GM18867 (cell line): ENCODE results near the gene FCMR.

ENCODE experiments used
- ATAC-seq: cut with Tn5 transposase; IDR thresholded peaks from one replicate; pipeline ENCODE4 v1.9.1; 2021; ENCODE audit warnings: mild to moderate bottlenecking, moderate library complexity; ENCODE audit not compliant: unreplicated experiment

Gene FCMR, protein sequence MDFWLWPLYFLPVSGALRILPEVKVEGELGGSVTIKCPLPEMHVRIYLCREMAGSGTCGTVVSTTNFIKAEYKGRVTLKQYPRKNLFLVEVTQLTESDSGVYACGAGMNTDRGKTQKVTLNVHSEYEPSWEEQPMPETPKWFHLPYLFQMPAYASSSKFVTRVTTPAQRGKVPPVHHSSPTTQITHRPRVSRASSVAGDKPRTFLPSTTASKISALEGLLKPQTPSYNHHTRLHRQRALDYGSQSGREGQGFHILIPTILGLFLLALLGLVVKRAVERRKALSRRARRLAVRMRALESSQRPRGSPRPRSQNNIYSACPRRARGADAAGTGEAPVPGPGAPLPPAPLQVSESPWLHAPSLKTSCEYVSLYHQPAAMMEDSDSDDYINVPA

GRCh38 chr1:206921772-206922265, at the start of gene FCMR:
Gene FCMR (minus strand): TSS chr1:206921941. CDS start chr1:206921854, 87 bp downstream.
- no peak for ATAC-seq

DNA sequence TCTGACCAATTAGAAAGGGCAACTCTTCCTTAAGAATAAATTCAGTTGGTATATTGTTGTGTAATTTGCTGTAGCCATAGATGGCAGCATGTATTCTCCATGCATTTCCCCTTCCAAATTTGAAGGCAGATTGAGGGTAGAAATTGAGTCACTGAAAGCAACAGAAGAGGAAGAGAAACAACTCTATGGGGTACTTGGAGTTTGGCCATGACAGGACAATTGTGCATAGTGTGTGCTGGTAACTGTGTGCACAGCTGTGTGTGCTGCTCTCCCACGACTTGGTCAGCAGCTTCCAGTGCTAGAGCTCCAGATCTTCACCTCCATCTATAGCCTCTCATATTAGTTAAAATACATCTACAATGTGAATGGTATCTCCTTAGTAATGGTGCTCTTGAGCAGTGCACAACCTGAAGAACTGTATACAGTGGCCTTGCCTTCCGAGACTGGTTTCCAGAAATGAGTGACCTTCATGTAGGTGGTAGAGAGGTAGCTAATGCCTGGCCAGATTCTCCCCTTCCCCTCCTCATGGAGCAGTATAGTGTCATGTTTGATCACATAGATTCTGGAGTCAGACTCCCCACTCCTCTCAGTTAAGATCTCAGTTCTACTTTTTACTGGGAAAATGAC, 49.4 kb upstream of the FCMR start:
- ATAC-seq = peak; percentile 69

- ATAC-seq = no peak
Measured at GRCh38 chr1:206970446-206970845, 48.7 kb upstream of the FCMR start, which contains the start of gene FCAMR. Gene FCAMR (minus strand): TSS chr1:206970460. CDS start chr1:206970125, 335 bp downstream.

GRCh38 chr1:206969090-206969489, 47.3 kb upstream of the FCMR start:
- ATAC-seq = no peak

DNA sequence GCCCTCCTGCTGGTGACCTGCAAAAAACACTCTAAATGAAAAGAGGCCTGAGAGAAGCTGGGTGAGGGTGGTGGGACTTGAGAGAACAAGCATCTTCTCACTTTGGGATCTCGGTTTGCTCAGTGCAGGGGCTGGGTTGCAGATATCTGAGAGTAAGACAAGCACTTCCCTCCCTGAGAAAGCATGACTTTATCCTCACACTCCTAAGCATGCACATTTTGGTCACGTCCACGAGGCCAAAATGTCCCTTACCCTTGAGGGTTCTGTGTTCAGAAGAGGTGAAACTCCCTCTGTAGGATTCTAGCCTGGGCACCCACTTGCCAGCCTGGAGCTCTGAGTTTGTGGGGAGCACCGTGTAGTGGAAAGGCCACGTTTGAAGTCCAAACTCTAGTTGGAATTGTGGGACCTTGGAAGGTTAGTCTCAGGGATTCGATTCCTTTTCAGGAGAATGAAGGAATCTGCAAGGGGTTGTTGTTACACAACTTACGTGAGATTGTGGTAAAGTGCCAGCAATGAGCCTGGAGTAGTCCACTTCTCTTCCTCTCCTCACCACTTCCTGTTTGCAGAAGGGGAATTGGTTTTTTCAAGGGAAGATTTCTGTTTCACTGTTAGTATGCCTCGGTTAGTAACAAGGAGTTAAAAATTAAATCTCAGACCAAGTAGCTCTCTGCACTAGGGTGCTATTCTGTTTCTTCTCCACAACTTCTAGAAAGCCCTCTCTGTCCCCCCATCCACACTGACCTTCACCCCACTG, 45.5 kb upstream of the FCMR start:
- ATAC-seq = peak; percentile 42

- ATAC-seq = no peak
Measured at GRCh38 chr1:206965781-206966180, 44.0 kb upstream of the FCMR start.

GRCh38 chr1:206963740-206964139, 42.0 kb upstream of the FCMR start:
- no peak for ATAC-seq

DNA sequence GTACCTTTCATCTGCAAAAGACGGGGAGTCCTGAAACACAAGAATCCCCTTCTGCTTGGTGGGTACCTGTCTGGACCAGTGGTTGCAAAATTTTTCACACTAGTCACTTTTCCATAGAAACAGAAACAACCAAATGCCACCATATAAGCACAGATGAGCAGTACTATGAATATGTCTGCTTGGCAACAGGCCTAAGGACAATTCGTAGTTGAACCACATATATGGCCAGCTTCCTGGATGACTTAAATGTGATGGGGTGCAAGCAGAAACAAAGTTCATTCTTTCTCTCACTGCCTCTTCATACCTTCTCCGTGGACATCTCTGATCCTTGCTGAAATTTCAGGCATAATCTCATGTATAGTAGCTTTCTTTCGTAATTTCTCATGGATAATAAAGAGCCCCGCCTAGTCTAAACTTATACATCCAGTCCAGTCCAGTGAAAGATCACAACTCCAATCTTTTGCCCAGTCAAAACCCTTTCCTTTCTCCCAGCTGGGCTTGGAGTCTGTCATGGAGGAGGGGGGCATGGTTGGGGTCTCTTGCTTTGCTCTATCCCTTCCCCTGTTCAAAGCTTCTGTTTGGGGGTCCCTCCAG, 41.5 kb upstream of the FCMR start:
- no peak for ATAC-seq

GRCh38 chr1:206962272-206962671, 40.5 kb upstream of the FCMR start:
- ATAC-seq = no peak

DNA sequence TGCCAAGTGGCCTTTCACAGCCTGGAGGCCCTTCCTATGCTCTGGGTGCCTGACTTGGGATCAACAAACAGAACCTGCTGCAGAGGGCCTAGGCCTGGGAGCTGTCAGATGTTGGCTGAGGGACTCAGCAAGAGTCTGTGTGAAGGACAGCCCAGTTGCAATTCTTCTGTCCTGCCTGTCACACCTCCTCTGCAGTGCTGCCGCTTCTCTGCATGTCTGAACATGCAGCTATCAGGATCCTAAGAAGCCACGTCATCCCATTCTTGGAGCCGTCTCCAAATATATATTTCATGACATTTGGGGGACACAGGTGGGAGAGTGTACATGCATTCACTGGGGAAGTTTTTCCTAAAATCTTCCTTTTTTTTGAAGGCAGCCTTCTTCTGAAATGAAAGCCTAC, 39.9 kb upstream of the FCMR start:
- ATAC-seq = no peak

DNA sequence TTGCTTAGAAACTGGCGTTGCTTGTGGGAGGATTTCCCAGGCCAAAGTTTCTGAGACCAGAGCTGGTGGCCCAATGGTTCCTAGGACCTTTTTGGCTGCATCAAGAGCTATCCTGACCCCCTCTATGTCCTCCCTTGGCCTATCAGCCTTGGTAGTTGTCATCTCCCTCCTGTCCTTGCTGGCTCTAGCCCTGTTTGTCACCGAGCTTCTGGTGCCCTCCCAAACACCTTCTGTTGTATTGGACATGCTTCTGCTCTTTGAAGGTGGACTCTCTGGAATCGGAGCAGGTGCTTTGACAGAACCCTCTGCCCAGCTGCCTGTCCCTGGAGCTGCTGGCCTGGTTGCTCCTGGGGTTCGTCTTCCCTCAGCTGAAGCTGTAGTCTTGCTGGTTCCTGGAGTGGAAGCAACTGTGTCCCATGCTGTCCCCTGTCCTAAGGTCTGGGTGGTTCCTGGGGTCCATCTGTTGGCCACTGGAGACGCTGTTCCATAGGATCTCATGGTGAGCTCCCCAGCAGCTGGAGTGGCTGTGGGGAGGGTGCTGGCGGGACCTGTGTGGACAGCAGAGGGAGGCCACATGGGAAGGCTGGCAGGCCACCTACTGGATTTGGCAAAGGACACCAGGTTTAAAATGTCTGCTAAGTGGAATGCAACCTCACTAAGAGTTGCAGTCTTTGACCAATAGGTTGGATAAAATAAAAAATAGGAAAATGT, 39.1 kb upstream of the FCMR start:
- ATAC-seq = no peak

GRCh38 chr1:206958144-206958543, 36.4 kb upstream of the FCMR start:
- ATAC-seq = no peak

- ATAC-seq = no peak
Measured at GRCh38 chr1:206957639-206958038, 35.9 kb upstream of the FCMR start.

- ATAC-seq = no peak
Measured at GRCh38 chr1:206955476-206956451, 34.0 kb upstream of the FCMR start.

DNA sequence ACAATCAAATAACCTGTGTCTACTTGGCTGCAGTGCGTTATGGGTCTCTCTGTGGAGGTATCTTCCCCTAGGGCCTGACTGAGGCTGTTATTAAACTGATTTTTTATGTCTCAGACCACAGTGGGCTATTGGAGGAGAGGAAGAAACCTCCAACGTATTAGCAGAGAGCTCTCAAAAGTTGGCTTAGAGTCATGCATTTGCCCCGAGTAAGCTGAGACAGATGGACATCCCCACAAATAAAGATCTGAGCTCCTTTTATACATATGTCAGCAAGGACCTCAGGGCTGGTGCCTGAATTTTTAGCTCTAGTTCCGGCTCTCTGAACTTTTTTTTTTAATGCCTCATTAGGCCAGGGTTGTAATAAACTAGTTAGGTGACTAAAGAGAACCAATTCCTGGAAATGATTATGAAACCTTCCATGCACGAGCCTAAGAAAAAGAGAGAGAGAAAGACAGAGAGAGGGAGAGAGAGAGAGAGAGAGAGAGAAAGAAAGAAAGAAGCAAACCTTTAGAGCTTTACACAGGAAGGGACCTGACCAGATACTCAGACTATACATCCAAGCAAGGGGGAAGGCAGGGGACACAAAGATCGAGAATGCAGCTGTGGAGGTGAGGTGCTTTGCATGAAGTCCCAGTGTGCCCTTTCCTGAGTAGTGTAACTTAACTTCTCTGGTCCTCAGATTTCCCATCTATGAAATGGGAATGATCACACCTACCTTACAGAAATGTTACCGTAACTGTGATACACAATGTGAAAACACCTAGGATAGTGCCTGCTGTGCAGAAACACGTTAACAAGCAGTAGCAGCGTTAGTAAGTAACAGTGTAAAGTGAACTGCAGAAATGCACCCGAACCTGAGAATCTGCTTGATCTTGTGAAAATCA, 33.0 kb upstream of the FCMR start:
- no peak for ATAC-seq

GRCh38 chr1:206953626-206954025, 31.9 kb upstream of the FCMR start:
- ATAC-seq = no peak

DNA sequence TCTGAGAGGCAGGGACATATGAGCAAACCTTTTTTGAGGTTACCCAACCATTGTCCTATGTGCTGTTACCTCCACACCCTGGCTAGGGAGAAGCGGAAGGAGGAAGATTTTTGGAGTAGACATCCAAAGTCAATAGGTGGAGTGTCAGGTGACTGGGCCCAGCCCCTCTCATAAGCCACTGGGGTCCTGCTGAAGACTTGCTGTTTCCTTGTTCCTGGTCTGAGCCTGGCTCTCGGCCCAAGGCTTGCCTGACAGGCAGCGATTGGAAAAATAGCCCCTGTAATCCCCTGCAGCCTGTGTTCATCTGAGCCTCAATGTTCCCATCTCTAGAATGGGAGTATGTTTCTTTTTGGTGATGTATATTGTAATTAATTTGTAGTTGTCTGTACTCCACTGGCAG, 31.4 kb upstream of the FCMR start:
- ATAC-seq = no peak

DNA sequence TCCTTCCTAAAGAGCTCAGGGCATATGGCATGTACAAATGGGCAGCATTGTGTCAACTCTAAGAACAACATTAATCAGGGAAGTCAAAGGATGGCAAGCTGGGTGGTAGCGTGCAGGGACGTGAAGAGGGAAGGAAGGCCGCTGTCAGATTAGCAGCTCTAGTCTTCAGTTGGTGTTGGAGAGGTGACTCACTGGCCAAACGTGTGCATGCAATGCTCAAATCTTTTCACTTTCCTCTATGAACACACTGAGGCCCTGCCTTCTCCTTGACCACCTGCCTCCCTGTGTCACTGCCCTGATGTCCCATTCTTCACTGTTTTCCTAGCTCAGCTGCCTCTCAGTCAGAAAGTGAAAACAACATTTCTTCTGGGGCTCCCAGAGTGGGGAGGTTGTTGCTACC, 30.4 kb upstream of the FCMR start:
- no peak for ATAC-seq
